LNCAP (cell line): ENCODE measurements around the gene MAP3K7CL.

Experiments
- TF ChIP-seq, protein P1 (sequence below): fragments of 450-650 bp; IDR thresholded peaks from 2 replicates; pipeline ENCODE4 v1.5.1; 2017; ENCODE audit warnings: mild to moderate bottlenecking

The MAP3K7CL gene

DNA sequence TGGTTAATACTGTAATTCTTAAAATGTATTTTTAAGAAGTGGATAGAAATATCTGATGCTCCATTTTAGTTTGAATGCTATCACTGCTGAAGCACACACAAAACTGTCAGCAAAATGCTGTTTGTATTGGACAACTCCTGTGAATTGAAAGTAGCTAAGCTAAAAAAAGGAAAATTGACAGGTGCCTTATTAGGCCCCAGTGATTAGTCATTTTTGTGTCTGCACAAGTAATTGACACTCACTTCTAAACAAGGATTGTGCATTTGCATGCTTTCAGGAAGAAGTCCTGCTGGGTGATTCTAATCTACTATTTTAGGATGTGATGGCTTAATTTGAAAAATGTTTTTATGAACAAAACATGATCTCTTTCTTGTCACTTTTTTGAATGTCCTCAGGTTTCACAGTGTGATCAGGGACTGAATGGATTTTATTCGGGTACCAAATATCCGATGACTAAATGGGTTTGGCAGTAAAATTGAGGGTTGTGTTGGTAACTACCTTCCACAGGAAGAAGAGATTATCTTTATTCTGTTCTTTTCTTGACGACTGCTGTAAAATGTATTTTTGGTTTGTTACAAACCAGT lies 13.0 kb upstream of the MAP3K7CL start:
- TF ChIP-seq, protein P1, sequence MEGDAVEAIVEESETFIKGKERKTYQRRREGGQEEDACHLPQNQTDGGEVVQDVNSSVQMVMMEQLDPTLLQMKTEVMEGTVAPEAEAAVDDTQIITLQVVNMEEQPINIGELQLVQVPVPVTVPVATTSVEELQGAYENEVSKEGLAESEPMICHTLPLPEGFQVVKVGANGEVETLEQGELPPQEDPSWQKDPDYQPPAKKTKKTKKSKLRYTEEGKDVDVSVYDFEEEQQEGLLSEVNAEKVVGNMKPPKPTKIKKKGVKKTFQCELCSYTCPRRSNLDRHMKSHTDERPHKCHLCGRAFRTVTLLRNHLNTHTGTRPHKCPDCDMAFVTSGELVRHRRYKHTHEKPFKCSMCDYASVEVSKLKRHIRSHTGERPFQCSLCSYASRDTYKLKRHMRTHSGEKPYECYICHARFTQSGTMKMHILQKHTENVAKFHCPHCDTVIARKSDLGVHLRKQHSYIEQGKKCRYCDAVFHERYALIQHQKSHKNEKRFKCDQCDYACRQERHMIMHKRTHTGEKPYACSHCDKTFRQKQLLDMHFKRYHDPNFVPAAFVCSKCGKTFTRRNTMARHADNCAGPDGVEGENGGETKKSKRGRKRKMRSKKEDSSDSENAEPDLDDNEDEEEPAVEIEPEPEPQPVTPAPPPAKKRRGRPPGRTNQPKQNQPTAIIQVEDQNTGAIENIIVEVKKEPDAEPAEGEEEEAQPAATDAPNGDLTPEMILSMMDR, result no peak

DNA sequence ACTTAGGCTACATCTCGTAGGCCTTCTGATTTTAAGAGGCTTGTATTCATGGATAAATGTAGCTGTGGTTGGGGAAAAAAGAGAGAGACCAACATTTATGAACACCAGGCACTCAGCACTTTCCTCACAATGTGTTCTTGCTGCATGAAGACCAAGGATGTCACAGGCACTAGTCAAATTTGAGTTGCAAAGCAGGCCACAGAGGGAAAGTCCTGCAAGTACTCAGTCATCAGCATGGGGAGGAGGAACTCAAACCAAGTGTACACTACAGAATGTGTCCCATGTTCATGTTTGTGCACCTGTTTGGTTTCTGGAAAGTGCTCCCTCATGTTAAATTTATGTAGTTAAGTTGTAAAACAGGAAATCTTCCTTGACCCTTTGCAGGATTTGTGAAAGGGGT lies 8.7 kb upstream of the MAP3K7CL start:
- TF ChIP-seq, protein P1, result no peak

DNA sequence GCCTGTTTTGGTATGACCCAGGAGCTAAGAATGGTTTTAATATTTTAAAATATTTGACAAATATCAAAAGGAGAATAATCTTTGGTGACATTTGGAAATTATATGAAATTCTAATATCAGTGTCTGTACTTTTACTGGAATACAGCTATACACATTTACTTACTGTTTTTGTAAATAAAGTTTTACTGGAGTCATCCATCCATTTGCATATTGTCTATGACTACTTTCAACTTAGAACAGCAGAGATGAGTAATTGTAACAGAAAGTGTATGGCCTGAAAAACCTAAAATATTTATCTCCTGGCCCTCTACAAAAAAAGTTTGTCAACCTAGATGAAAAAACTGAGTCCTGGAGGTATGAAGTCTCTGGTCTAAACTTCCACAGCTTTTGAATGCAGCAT lies 5.8 kb upstream of the MAP3K7CL start:
- TF ChIP-seq, protein P1, result no peak

DNA sequence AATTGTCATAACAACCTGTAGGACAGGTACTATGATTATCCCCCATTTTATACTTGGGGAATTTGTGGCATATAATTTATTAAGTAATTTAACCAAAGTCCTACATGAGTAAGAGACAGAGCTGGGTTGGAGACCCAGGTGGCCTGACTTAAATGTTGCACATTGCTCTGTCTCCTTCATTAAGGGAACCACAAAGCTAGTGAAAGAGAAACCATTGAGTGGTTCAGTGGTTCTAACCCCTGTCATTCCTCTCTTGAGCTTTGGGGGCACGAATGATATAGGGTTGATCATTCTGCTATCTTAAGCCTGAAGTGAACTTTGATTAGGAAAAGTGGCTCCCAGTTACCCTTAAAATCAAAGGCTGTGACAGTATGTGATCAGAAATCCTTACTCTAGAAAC lies 5.3 kb upstream of the MAP3K7CL start:
- TF ChIP-seq, protein P1, result no peak

DNA sequence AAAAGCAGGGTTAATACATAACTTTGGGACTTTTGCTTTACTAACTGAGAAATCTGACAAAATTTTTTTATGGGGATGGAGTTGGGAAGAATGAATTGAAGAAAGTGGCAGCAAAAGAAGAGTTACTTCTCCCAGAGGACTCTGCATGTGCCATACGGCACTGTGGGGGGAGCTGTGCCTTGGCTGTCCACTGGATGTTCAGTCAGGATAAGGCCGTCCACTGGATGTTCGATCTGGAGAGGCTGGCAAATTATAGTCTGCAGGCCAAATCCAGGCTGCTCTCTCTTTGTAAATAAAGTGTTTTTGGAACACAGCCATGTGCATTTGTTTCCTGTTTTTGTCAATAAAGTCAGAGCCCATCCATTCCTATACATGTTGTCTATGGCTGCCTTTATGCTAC lies 4.5 kb upstream of the MAP3K7CL start:
- TF ChIP-seq, protein P1, result no peak

DNA sequence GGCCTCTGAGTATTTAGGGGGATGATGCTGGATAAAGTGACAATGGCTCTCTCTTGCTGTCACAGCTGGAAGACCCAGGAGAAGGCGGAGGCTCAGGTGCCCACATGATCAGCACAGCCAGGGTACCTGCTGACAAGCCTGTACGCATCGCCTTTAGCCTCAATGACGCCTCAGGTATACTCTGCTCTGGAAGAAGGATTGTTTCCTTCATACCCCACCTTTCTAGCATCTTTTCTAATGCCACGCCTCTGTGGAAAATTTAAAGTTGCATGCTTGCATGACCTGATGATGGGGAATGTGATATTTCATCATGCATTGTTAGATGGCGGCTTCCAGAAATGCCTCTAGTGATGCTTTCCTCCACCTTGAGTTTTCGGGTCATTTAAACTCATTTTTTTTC lies 2.8 kb downstream of the MAP3K7CL start:
- TF ChIP-seq, protein P1, result no peak

DNA sequence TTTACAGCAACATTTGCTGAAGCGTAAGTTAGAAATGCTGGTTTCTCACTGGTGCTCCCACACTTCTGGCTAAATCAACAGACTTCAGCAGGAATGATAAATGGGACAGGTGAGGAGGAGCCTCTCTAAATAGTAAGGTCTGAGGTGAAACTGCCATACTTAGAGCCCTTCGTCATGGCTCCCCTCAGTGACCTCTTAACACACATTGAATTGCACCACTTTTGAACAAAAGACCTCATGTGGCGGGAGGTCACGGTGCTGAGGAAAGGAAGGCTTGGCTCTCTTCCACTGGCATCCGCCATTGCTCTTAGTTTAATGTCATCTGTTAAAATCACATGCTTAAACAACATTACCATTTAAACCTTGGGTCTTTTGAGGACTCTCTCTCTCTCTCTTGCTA lies 3.4 kb downstream of the MAP3K7CL start:
- TF ChIP-seq, protein P1, result no peak

DNA sequence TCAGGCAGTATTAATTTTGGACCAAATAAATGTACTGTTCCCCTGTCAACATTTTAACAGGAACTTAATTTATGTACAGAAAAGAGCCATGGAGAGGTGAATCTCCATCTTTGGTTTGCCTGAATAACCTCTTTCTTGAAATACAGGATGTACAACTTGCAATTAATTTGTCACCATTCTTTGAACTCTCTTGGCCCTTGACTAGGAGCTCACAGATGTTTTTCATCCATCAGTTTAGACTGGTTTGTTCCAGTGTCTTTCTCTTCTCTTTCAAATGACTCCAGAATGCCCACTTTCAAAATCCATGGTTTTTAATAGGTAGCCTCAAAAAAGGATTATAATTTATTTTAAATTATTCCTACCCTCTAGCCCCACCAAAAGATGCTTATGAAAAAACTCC lies 5.0 kb downstream of the MAP3K7CL start:
- TF ChIP-seq, protein P1, result no peak
